ENCODE measurements around the gene ZNF554. TPM values are rescaled to one million over a fixed set of nuclear protein-coding genes. Genes with fewer than 3 reads are reported as not detected.
"Not testable (repeated sequence)": the region's sequence is repeated elsewhere in the genome, so short reads cannot be mapped to it uniquely, and the experiment has no call there.

Gene ZNF554
- total RNA-seq, 2 experiments from 2014 or later, result 3.5 to 3.6 TPM

GRCh38 chr19:2869618-2870017 lies 50.0 kb downstream of the ZNF554 start:
- no peak overlapping the region for H3K27ac ChIP-seq (ENCODE audit: low read depth in 1 of 2, low read length in 2 of 2)
- TF ChIP-seq, protein P1, sequence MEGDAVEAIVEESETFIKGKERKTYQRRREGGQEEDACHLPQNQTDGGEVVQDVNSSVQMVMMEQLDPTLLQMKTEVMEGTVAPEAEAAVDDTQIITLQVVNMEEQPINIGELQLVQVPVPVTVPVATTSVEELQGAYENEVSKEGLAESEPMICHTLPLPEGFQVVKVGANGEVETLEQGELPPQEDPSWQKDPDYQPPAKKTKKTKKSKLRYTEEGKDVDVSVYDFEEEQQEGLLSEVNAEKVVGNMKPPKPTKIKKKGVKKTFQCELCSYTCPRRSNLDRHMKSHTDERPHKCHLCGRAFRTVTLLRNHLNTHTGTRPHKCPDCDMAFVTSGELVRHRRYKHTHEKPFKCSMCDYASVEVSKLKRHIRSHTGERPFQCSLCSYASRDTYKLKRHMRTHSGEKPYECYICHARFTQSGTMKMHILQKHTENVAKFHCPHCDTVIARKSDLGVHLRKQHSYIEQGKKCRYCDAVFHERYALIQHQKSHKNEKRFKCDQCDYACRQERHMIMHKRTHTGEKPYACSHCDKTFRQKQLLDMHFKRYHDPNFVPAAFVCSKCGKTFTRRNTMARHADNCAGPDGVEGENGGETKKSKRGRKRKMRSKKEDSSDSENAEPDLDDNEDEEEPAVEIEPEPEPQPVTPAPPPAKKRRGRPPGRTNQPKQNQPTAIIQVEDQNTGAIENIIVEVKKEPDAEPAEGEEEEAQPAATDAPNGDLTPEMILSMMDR (IDR thresholded peaks at IDR 0.05), result no peak
- Mint-ChIP-seq H3K27me3 (peaks cover 10% of the 10 kb centered on the region), H3K4me3 (no peak overlapping the region), H3K36me3 (ENCODE audit: low read depth) (no peaks in the 10 kb centered on the region), H3K4me1 (ENCODE audit: low read depth) (peaks cover 7% of the 10 kb centered on the region), H3K9me3 (no peaks in the 10 kb centered on the region), H3K27ac (no peak overlapping the region)
- peaks cover 2% of the 10 kb centered on the region for H3K4me1 ChIP-seq (ENCODE audit: insufficient read depth, low read length)
- intact Hi-C loops (cut with DNase I, micrococcal nuclease), result loop anchor here in 1 of 2 experiments (5.0 kb wide), 1 partner anchor 52 kb away; the partner anchor contains the start of gene ZNF554
- H3K27me3 ChIP-seq (ENCODE audit: control insufficient read depth in 1 of 2, insufficient read depth in 2 of 2, low read length in 2 of 2), result peaks cover 0 to 3% of the 10 kb centered on the region in 2 experiments
- ChIA-PET POLR2A (no interaction called here), CTCF (no interaction called here)
- no peaks in the 10 kb centered on the region for H3K36me3 ChIP-seq (ENCODE audit: insufficient read depth, low read length)
- no peak for ATAC-seq (ENCODE audit: poor library complexity)
- DNase-seq, result no peak
- H3K9me3 ChIP-seq (ENCODE audit: control insufficient read depth in 1 of 2, insufficient read depth in 1 of 2, low read length in 2 of 2), result peaks cover 0 to 19% of the 10 kb centered on the region in 2 experiments
- H3K4me3 ChIP-seq (ENCODE audit: low read length), result no peak overlapping the region

DNA sequence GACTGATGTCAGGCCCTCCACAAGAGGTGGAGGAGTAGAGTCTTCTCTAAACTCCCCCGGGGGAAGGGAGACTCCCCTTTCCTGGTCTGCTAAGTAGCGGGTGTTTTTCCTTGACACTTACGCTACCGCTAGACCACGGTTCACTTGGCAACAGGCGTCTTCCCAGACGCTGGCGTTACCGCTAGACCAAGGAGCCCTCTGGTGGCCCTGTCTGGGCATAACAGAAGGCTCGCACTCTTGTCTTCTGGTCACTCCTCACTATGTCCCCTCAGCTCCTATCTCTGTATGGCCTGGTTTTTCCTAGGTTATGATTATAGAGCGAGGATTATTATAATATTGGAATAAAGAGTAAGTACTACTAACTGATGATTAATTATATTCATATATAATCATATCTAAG lies 52.5 kb downstream of the ZNF554 start:
- H3K36me3 ChIP-seq (ENCODE audit: insufficient read depth, low read length); H3K36me3 Mint-ChIP-seq (ENCODE audit: low read depth); H3K4me1 ChIP-seq (ENCODE audit: insufficient read depth, low read length); H3K9me3 Mint-ChIP-seq; H3K4me3 ChIP-seq (ENCODE audit: low read length); H3K4me1 Mint-ChIP-seq (ENCODE audit: low read depth); H3K27me3 ChIP-seq (ENCODE audit: control insufficient read depth in 1 of 2, insufficient read depth in 2 of 2, low read length in 2 of 2); H3K27ac Mint-ChIP-seq; H3K4me3 Mint-ChIP-seq; H3K27me3 Mint-ChIP-seq; POLR2A ChIA-PET; H3K27ac ChIP-seq (ENCODE audit: low read depth in 1 of 2, low read length in 2 of 2); ATAC-seq (ENCODE audit: poor library complexity): not testable (repeated sequence)
- CTCF ChIA-PET, result interaction anchor here (1.3 kb wide), 1 partner anchor 224 kb away, joined by 6 read pairs; no protein-coding TSS in a partner anchor
- intact Hi-C loops (cut with DNase I, micrococcal nuclease), result loop anchor here in 1 of 2 experiments (2.0 to 5.0 kb wide), 2 partner anchors 55 to 223 kb away; partner anchors contain the start of gene ZNF554
- DNase-seq, result peak in 6 of 14 experiments; percentile 4 to 69 (median 24)
- TF ChIP-seq, protein P1 (IDR thresholded peaks at IDR 0.05), result peak; percentile 26
- H3K9me3 ChIP-seq (ENCODE audit: control insufficient read depth in 1 of 2, insufficient read depth in 1 of 2, low read length in 2 of 2), result peaks cover 12 to 35% of the 10 kb centered on the region in 2 experiments

DNA sequence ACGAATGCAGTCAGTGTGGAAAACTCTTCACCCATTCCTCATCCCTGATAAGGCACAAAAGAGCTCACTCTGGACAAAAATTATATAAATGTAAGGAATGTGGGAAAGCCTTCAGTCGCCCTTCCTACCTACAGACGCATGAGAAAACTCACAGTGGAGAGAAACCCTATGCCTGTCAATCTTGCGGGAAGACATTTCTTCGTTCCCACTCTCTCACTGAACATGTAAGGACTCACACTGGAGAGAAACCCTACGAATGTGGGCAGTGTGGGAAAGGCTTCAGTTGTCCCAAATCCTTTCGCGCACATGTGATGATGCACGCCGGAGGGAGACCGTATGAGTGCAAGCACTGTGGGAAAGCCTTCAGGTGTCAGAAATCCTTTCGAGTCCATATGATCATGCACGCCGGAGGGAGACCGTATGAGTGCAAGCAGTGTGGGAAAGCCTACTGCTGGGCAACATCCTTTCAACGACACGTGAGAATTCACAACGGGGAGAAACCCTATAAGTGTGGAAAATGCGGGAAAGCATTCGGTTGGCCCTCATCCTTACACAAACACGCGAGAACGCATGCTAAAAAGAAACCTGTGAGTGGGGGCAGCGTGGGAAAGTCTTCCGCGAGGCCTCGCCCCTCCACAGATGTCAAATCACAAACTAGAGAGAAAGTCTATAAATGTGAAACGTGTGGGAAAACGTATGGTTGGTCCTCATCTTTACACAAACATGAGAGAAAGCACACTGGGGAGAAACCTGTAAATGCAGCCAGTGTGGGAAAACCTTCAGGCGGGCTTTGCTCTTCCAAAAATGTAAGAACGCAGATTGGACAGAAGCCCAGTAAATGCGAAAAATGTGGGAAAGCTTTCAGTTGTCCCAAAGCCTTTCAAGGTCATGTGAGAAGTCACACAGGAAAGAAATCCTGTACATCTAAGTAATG lies 58.0 kb downstream of the ZNF554 start:
- Histone ChIP-seq H3K9me3 (ENCODE audit: control insufficient read depth in 1 of 2, insufficient read depth in 1 of 2, low read length in 2 of 2) (peaks cover 34 to 46% of the 10 kb centered on the region in 2 experiments), H3K4me1 (ENCODE audit: insufficient read depth, low read length) (no peaks in the 10 kb centered on the region), H3K27me3 (ENCODE audit: control insufficient read depth in 1 of 2, insufficient read depth in 2 of 2, low read length in 2 of 2) (no peaks in the 10 kb centered on the region), H3K4me3 (ENCODE audit: low read length) (no peak overlapping the region), H3K27ac (ENCODE audit: low read depth in 1 of 2, low read length in 2 of 2) (no peak overlapping the region), H3K36me3 (ENCODE audit: insufficient read depth, low read length) (no peaks in the 10 kb centered on the region)
- H3K27ac Mint-ChIP-seq, result no peak overlapping the region
- POLR2A ChIA-PET, result no interaction called here
- DNase-seq, result no peak
- intact Hi-C loops (cut with DNase I, micrococcal nuclease), result no loop called here
- no peaks in the 10 kb centered on the region for H3K9me3 Mint-ChIP-seq
- H3K4me1 Mint-ChIP-seq (ENCODE audit: low read depth), result no peaks in the 10 kb centered on the region
- no peak for ATAC-seq (ENCODE audit: poor library complexity)
- CTCF ChIA-PET, result no interaction called here
- TF ChIP-seq, protein P1 (IDR thresholded peaks at IDR 0.05), result no peak
- no peaks in the 10 kb centered on the region for H3K36me3 Mint-ChIP-seq (ENCODE audit: low read depth)
- no peak overlapping the region for H3K4me3 Mint-ChIP-seq
- H3K27me3 Mint-ChIP-seq, result no peaks in the 10 kb centered on the region
